Fibroblast of lung (primary cell): ENCODE data around the gene CNKSR2. TPM values are rescaled to one million over a fixed set of nuclear protein-coding genes. Genes with fewer than 3 reads are reported as not detected.

Experiments
- DNase-seq, 2 donors: peaks; one replicate each; pipeline versions ENCODE4 v3.0.0 to v3.0.0-alpha.2; 2010; ENCODE audit warnings: low read depth in 2 of 2
- H2AFZ ChIP-seq: 2 replicates; pipeline ENCODE4 v1.5.1; 2012; ENCODE audit warnings: low read length, control low read depth, inconsistent platforms
- H3K27ac ChIP-seq: 2 replicates; pipeline ENCODE4 v1.5.1; 2011; ENCODE audit warnings: low read length, control low read depth; ENCODE audit not compliant: insufficient read depth
- H3K27me3 ChIP-seq: 2 replicates; pipeline ENCODE4 v1.5.1; 2011; ENCODE audit warnings: mild to moderate bottlenecking, low read length; ENCODE audit not compliant: control insufficient read depth, insufficient read depth
- H3K36me3 ChIP-seq: 2 replicates; pipeline ENCODE4 v1.5.1; 2011; ENCODE audit warnings: low read length; ENCODE audit not compliant: control insufficient read depth, insufficient read depth
- H3K4me1 ChIP-seq: 2 replicates; pipeline ENCODE4 v1.5.1; 2011; ENCODE audit warnings: low read length; ENCODE audit not compliant: control insufficient read depth, insufficient read depth; ENCODE audit errors: extremely low read depth
- H3K4me2 ChIP-seq: 2 replicates; pipeline ENCODE4 v1.5.1; 2011; ENCODE audit warnings: low read length, control low read depth; ENCODE audit not compliant: insufficient read depth; ENCODE audit errors: extremely low read depth
- H3K4me3 ChIP-seq, 4 experiments: fragments of 200-600 bp in 1 of 4; sonication (generic) in 1 of 4; replicated peaks in 1 of 4; 2 replicates each; pipeline ENCODE4 v1.5.1; 2011 to 2016; ENCODE audit warnings: low read length in 4 of 4, low read depth in 3 of 4, mild to moderate bottlenecking in 3 of 4, control low read depth in 2 of 4, inconsistent platforms in 1 of 4, mixed read lengths in 1 of 4; ENCODE audit not compliant: insufficient read depth in 1 of 4; ENCODE audit errors: control extremely low read depth in 1 of 4
- H3K79me2 ChIP-seq: 2 replicates; pipeline ENCODE4 v1.5.1; 2012; ENCODE audit warnings: mild to moderate bottlenecking, low read length, inconsistent platforms; ENCODE audit not compliant: control insufficient read depth, insufficient read depth
- H3K9ac ChIP-seq: 2 replicates; pipeline ENCODE4 v1.5.1; 2011; ENCODE audit warnings: mild to moderate bottlenecking, low read length, control low read depth; ENCODE audit not compliant: insufficient read depth
- H3K9me3 ChIP-seq: 2 replicates; pipeline ENCODE4 v1.5.1; 2012; ENCODE audit warnings: low read depth, low read length; ENCODE audit not compliant: control insufficient read depth, insufficient read depth
- H4K20me1 ChIP-seq: 2 replicates; pipeline ENCODE4 v1.5.1; 2011; ENCODE audit warnings: low read length; ENCODE audit not compliant: control insufficient read depth, insufficient read depth; ENCODE audit errors: extremely low read depth
- EZH2 ChIP-seq: IDR thresholded peaks from 2 replicates; pipeline ENCODE4 v1.5.1; 2012; ENCODE audit warnings: low read length, control low read depth, mild to moderate bottlenecking; ENCODE audit errors: missing control alignments
- polyA plus RNA-seq, 2 donors: library from polyadenylated mRNA; depleted of rRNA in 1 of 2; stranded (reverse) in 1 of 2; unstranded in 1 of 2; fragments of >200 nt; gene quantifications; 2 replicates each; pipeline ENCODE4 v1.2.1, GENCODE V29; 2011 to 2012; ENCODE audit warnings: missing spikeins in 1 of 2
- total RNA-seq: library from RNA; depleted of rRNA; stranded (reverse); fragments of >200 nt; gene quantifications from 2 replicates; pipeline ENCODE4 v1.2.1, GENCODE V29; 2014
- TF ChIP-seq, protein P1 (sequence below), 2 donors: IDR thresholded peaks in 1 of 2; conservative IDR thresholded peaks in 1 of 2; 1 replicate in 1 of 2; 2 replicates in 1 of 2; pipeline ENCODE4 v1.5.1; 2011 to 2012; ENCODE audit warnings: low read length in 2 of 2, control low read depth in 1 of 2, inconsistent platforms in 1 of 2, low read depth in 1 of 2, mild to moderate bottlenecking in 1 of 2

CNKSR2 gene
- total and polyA plus RNA-seq, 2 donors (not counting 1 experiment from before 2014, with no cell fraction given) = 0.16 to 0.33 TPM

GRCh38 chrX:21384178-21384577 is 10.0 kb downstream of the CNKSR2 start:
- Histone ChIP-seq H3K4me3 (no peak overlapping the region), H3K9ac (no peak overlapping the region), H3K9me3 (no peaks in the 10 kb centered on the region), H3K4me2 (no peak overlapping the region), H3K36me3 (no peaks in the 10 kb centered on the region), H3K79me2 (no peaks in the 10 kb centered on the region), H3K4me1 (no peaks in the 10 kb centered on the region), H3K27me3 (no peaks in the 10 kb centered on the region), H3K27ac (no peak overlapping the region), H2AFZ (no peak overlapping the region), H4K20me1 (no peaks in the 10 kb centered on the region)
- DNase-seq = no peak
- TF ChIP-seq, protein P1, sequence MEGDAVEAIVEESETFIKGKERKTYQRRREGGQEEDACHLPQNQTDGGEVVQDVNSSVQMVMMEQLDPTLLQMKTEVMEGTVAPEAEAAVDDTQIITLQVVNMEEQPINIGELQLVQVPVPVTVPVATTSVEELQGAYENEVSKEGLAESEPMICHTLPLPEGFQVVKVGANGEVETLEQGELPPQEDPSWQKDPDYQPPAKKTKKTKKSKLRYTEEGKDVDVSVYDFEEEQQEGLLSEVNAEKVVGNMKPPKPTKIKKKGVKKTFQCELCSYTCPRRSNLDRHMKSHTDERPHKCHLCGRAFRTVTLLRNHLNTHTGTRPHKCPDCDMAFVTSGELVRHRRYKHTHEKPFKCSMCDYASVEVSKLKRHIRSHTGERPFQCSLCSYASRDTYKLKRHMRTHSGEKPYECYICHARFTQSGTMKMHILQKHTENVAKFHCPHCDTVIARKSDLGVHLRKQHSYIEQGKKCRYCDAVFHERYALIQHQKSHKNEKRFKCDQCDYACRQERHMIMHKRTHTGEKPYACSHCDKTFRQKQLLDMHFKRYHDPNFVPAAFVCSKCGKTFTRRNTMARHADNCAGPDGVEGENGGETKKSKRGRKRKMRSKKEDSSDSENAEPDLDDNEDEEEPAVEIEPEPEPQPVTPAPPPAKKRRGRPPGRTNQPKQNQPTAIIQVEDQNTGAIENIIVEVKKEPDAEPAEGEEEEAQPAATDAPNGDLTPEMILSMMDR (conservative IDR thresholded peaks at IDR 0.05 in 1 of 2, IDR thresholded peaks at IDR 0.05 in 1 of 2; ENCODE audit: low read depth in 1 of 2, low read length in 2 of 2) = no peak
- TF ChIP-seq EZH2 = no peak

- TF ChIP-seq, protein P1 (conservative IDR thresholded peaks at IDR 0.05 in 1 of 2, IDR thresholded peaks at IDR 0.05 in 1 of 2; ENCODE audit: low read depth in 1 of 2, low read length in 2 of 2) = no peak
- no peak for TF ChIP-seq EZH2
- Histone ChIP-seq H3K9ac (no peak overlapping the region), H3K4me2 (no peak overlapping the region), H3K27me3 (no peaks in the 10 kb centered on the region), H3K27ac (no peak overlapping the region), H3K36me3 (no peaks in the 10 kb centered on the region), H3K4me3 (no peak overlapping the region), H3K4me1 (no peaks in the 10 kb centered on the region), H3K9me3 (no peaks in the 10 kb centered on the region), H3K79me2 (no peaks in the 10 kb centered on the region), H4K20me1 (no peaks in the 10 kb centered on the region), H2AFZ (no peak overlapping the region)
- no peak for DNase-seq
Measured at GRCh38 chrX:21394792-21395191, 20.6 kb downstream of the CNKSR2 start.

DNA sequence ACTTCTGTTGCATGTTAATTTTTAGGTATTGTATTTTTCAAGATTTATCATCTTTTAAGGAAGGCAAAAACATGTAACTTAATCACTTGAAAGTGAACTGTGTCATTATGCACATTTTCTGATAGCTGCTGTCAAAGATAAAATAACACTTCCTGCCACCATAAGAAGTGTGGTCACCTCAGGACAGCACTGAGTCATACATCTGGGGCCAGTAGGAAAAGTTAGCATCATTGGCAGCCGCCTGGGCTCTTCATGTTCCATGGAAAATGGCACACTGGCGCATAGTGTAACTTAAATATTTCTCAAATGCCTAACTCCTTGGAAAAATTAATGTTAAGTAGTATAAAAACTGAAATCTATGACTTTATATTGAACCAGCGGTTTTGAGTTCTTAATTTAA is 24.2 kb downstream of the CNKSR2 start:
- Histone ChIP-seq H2AFZ (no peak overlapping the region), H3K4me1 (no peaks in the 10 kb centered on the region), H3K4me2 (no peak overlapping the region), H4K20me1 (no peaks in the 10 kb centered on the region), H3K79me2 (no peaks in the 10 kb centered on the region), H3K9me3 (no peaks in the 10 kb centered on the region), H3K4me3 (no peak overlapping the region), H3K36me3 (no peaks in the 10 kb centered on the region), H3K9ac (no peak overlapping the region), H3K27me3 (no peaks in the 10 kb centered on the region), H3K27ac (no peak overlapping the region)
- no peak for TF ChIP-seq EZH2
- TF ChIP-seq, protein P1 (conservative IDR thresholded peaks at IDR 0.05 in 1 of 2, IDR thresholded peaks at IDR 0.05 in 1 of 2; ENCODE audit: low read depth in 1 of 2, low read length in 2 of 2) = no peak
- DNase-seq = peak in 1 of 2 donors; percentile 14
